H1 (cell line): ENCODE measurements around the gene MEIS3. TPM values are rescaled to one million over a fixed set of nuclear protein-coding genes. Genes with fewer than 3 reads are reported as not detected.

Experiments
- EZH2 ChIP-seq: fragments of 200-600 bp; sonication (generic); IDR thresholded peaks from 2 replicates; pipeline ENCODE4 v1.7.1; 2012; ENCODE audit warnings: low read depth, mild to moderate bottlenecking, moderate library complexity, low read length, inconsistent platforms; ENCODE audit not compliant: severe bottlenecking
- JUND ChIP-seq: IDR thresholded peaks from 2 replicates; pipeline ENCODE4 v1.6.1; 2011; ENCODE audit warnings: mild to moderate bottlenecking, improper control_type of control experiment, low read length
- POLR2A ChIP-seq, 2 experiments: IDR thresholded peaks; 1 replicate in 1 of 2; 2 replicates in 1 of 2; pipeline ENCODE4 v1.6.1; 2011; ENCODE audit warnings: low read depth in 2 of 2, low read length in 2 of 2, mild to moderate bottlenecking in 2 of 2; ENCODE audit errors: control extremely low read depth in 1 of 2
- RAD21 ChIP-seq, 2 experiments: IDR thresholded peaks in 1 of 2; conservative IDR thresholded peaks in 1 of 2; 2 replicates each; pipeline ENCODE4 v1.6.1; 2011; ENCODE audit warnings: low read depth in 2 of 2, low read length in 2 of 2, improper control_type of control experiment in 1 of 2, inconsistent platforms in 1 of 2, mild to moderate bottlenecking in 1 of 2, moderate library complexity in 1 of 2
- SIX5 ChIP-seq: IDR thresholded peaks from 2 replicates; pipeline ENCODE4 v1.6.1; 2011; ENCODE audit warnings: mild to moderate bottlenecking, low read depth, low read length
- SUZ12 ChIP-seq: fragments of 200-600 bp; sonication (generic); IDR thresholded peaks from 2 replicates; pipeline ENCODE4 v1.6.1; 2012; ENCODE audit warnings: mild to moderate bottlenecking, inconsistent platforms, low read length, moderate library complexity, mixed read lengths
- TAF7 ChIP-seq: optimal IDR thresholded peaks from 2 replicates; pipeline ENCODE3; 2011; ENCODE audit warnings: low read depth, mild to moderate bottlenecking, inconsistent platforms, low read length, moderate library complexity, borderline replicate concordance
- polyA plus RNA-seq, 7 experiments: library from polyadenylated mRNA; depleted of rRNA in 3 of 7; stranded (reverse) in 5 of 7; unstranded in 2 of 7; fragments of >200 nt in 5 of 7; fragments of 200-250 nt in 2 of 7; gene quantifications; 1 replicate in 5 of 7; 2 replicates in 1 of 7; 4 replicates in 1 of 7; pipeline versions ENCODE4 v1.2.1 to v1.2.3, GENCODE V29; 2011 to 2013; ENCODE audit warnings: missing spikeins in 2 of 7, mixed read lengths in 2 of 7
- total RNA-seq: library from RNA; stranded (reverse); fragmentation: NEBNext Ultra II Directional; extraction: Animal tissue kit (Norgen Biotek cat#: 25700); gene quantifications from 2 replicates; pipeline ENCODE4 v1.2.1, GENCODE V29; 2021
- TF ChIP-seq, protein P1 (sequence below): fragments of 300-600 bp; sonication (generic); IDR thresholded peaks from 2 replicates; pipeline ENCODE4 v1.7.1; 2012; ENCODE audit warnings: low read length, moderate library complexity, mild to moderate bottlenecking, inconsistent platforms; ENCODE audit not compliant: insufficient replicate concordance

Gene MEIS3
- total and polyA plus RNA-seq, 2 of the 8 experiments (the other 6 are each of a cell fraction or from before 2014, with no cell fraction given): 24.5 to 28.2 TPM

DNA sequence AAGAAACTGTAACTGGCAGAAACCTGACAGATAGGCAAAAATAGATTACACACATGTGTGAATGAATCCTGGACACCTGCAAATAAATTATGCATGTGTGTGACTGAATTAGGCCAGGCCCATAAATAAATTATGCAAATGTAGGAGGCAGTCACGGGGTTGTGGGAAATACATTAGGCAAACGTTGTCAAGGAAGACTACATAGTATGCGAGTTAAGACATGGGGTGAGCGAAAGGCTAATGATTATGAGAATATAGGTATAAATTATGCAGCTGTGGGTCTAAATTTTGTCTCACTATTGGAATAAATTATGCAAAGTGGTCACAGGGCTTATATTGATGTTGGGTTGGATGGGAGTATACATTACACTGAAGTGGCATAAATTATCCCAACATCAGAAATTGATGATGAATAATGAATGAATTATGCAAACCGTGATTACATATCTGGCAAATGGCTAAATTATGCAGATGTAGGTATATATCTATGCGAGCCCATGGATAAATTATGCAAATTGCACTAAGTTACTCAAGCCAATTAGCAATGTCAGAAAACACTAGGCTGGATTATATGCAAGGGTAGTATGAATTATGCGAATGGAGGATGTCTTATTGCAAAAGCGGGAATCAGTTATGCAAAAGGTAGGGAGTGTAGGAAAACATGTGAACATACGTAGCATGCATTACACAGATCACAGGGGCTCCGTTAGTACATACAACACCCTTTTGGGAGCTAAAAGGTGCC is 45.5 kb upstream of the MEIS3 start (continued):
- TF ChIP-seq, protein P1, sequence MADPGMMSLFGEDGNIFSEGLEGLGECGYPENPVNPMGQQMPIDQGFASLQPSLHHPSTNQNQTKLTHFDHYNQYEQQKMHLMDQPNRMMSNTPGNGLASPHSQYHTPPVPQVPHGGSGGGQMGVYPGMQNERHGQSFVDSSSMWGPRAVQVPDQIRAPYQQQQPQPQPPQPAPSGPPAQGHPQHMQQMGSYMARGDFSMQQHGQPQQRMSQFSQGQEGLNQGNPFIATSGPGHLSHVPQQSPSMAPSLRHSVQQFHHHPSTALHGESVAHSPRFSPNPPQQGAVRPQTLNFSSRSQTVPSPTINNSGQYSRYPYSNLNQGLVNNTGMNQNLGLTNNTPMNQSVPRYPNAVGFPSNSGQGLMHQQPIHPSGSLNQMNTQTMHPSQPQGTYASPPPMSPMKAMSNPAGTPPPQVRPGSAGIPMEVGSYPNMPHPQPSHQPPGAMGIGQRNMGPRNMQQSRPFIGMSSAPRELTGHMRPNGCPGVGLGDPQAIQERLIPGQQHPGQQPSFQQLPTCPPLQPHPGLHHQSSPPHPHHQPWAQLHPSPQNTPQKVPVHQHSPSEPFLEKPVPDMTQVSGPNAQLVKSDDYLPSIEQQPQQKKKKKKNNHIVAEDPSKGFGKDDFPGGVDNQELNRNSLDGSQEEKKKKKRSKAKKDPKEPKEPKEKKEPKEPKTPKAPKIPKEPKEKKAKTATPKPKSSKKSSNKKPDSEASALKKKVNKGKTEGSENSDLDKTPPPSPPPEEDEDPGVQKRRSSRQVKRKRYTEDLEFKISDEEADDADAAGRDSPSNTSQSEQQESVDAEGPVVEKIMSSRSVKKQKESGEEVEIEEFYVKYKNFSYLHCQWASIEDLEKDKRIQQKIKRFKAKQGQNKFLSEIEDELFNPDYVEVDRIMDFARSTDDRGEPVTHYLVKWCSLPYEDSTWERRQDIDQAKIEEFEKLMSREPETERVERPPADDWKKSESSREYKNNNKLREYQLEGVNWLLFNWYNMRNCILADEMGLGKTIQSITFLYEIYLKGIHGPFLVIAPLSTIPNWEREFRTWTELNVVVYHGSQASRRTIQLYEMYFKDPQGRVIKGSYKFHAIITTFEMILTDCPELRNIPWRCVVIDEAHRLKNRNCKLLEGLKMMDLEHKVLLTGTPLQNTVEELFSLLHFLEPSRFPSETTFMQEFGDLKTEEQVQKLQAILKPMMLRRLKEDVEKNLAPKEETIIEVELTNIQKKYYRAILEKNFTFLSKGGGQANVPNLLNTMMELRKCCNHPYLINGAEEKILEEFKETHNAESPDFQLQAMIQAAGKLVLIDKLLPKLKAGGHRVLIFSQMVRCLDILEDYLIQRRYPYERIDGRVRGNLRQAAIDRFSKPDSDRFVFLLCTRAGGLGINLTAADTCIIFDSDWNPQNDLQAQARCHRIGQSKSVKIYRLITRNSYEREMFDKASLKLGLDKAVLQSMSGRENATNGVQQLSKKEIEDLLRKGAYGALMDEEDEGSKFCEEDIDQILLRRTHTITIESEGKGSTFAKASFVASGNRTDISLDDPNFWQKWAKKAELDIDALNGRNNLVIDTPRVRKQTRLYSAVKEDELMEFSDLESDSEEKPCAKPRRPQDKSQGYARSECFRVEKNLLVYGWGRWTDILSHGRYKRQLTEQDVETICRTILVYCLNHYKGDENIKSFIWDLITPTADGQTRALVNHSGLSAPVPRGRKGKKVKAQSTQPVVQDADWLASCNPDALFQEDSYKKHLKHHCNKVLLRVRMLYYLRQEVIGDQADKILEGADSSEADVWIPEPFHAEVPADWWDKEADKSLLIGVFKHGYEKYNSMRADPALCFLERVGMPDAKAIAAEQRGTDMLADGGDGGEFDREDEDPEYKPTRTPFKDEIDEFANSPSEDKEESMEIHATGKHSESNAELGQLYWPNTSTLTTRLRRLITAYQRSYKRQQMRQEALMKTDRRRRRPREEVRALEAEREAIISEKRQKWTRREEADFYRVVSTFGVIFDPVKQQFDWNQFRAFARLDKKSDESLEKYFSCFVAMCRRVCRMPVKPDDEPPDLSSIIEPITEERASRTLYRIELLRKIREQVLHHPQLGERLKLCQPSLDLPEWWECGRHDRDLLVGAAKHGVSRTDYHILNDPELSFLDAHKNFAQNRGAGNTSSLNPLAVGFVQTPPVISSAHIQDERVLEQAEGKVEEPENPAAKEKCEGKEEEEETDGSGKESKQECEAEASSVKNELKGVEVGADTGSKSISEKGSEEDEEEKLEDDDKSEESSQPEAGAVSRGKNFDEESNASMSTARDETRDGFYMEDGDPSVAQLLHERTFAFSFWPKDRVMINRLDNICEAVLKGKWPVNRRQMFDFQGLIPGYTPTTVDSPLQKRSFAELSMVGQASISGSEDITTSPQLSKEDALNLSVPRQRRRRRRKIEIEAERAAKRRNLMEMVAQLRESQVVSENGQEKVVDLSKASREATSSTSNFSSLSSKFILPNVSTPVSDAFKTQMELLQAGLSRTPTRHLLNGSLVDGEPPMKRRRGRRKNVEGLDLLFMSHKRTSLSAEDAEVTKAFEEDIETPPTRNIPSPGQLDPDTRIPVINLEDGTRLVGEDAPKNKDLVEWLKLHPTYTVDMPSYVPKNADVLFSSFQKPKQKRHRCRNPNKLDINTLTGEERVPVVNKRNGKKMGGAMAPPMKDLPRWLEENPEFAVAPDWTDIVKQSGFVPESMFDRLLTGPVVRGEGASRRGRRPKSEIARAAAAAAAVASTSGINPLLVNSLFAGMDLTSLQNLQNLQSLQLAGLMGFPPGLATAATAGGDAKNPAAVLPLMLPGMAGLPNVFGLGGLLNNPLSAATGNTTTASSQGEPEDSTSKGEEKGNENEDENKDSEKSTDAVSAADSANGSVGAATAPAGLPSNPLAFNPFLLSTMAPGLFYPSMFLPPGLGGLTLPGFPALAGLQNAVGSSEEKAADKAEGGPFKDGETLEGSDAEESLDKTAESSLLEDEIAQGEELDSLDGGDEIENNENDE: no peak
- TF ChIP-seq POLR2A (IDR thresholded peaks at IDR 0.05; ENCODE audit: control extremely low read depth in 1 of 2, low read depth in 2 of 2, low read length in 2 of 2) (no peak), JUND (no peak), RAD21 (IDR thresholded peaks at IDR 0.05 in 1 of 2, conservative IDR thresholded peaks at IDR 0.05 in 1 of 2; ENCODE audit: low read depth in 2 of 2, low read length in 2 of 2) (no peak), TAF7 (no peak), EZH2 (no peak), SIX5 (no peak), SUZ12 (no peak)
